SU-DHL-6 (cell line): ENCODE measurements around the gene KCNJ4.

Experiments
- CTCF ChIP-seq: fragments of 200-600 bp; sonication (generic); IDR thresholded peaks from one replicate; pipeline ENCODE4 v1.5.1; 2017; ENCODE audit warnings: antibody characterized with exemption, mild to moderate bottlenecking, low read length, moderate library complexity; ENCODE audit not compliant: insufficient read depth, poor library complexity, severe bottlenecking
- EZH2phosphoT487 ChIP-seq: fragments of 200-600 bp; sonication (generic), shearing (Covaris generic); conservative IDR thresholded peaks from 2 replicates; pipeline ENCODE4 v1.6.1; 2018; ENCODE audit warnings: mild to moderate bottlenecking, antibody characterized with exemption, low read length, moderate library complexity, mixed read lengths

- no peak for TF ChIP-seq CTCF
- no peak for TF ChIP-seq EZH2phosphoT487
Observed at GRCh38 chr22:38489142-38489541, 34.1 kb upstream of the KCNJ4 start.
